Kasumi-1 (cell line): ENCODE results near the gene PGM5.
"Not testable (repeated sequence)": the region's sequence is repeated elsewhere in the genome, so short reads cannot be mapped to it uniquely, and the experiment has no call there.

ENCODE experiments used
- DNase-seq, 2 experiments: peaks; one replicate each; lab custom pipeline; 2025; lab: John Stamatoyannopoulos, UW

The PGM5 gene

GRCh38 chr9:68356380-68357118 lies at the start of gene PGM5:
Gene PGM5, plus strand, starts transcription at chr9:68356611. Its CDS starts 517 bp downstream, at chr9:68357128.
- DNase-seq = not testable (repeated sequence)

GRCh38 chr9:68307127-68307526 lies 49.3 kb upstream of the PGM5 start:
- DNase-seq = not testable (repeated sequence)

GRCh38 chr9:68307654-68308053 lies 48.8 kb upstream of the PGM5 start:
- DNase-seq = not testable (repeated sequence)

DNA sequence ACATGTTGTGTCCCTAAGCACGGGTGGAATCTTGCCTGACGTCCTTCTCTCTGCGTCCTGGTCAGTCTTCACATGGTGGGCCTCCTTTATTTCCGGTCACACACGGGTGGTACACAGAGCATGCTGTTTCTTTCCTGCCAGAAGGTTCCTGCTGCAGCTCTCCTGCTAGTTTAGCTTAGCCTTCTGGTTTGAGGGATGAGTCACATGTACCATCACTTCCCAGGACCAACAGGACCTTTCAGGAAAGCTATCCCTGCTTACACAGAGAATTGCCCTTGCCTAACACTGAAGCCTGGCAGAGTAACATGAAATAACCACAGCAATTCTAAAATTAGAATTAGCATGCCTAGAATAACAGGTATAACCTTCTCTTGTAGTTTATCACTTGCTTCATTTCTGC lies 45.2 kb upstream of the PGM5 start:
- DNase-seq = not testable (repeated sequence)

GRCh38 chr9:68318209-68318608 lies 38.2 kb upstream of the PGM5 start:
- not testable (repeated sequence) for DNase-seq

DNA sequence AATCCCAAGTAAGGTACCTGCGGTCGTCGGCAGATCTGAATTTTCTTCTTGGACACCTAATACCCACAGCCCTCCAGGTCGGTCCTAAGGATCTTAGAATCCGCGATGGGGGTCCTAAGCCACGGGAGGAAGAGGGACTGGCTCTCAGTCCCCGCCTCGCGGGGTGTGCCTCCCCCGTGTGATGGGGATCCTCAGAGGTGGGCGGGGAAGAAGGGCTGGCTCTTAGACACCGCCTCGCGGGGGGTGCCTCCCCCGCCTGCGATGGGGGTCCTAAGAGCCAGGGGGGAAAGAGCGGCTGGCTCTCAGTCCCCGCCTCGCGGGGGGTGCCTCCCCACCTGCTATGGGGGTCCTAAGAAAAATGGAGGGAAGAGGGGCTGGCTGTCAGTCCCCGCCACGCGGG lies 32.7 kb upstream of the PGM5 start:
- DNase-seq = not testable (repeated sequence)

DNA sequence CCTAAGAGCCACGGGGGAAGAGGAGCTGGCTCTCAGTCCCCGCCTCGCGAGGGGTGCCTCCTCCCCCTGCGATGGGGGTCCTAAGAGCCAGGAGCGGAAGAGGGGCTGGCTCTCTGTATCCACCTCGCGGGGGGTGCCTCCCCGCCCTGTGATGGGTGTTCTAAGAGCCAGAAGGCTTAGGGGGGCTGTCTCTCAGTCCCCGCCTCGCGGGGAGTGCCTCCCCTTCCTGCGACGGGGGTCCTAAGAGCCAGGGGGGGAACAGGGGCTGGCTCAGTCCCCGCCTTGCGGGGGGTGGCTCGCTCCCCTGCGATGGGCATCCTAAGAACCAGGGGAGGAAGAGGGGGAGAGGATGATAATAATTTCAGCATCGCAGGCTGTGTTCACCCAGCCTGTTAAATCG lies 31.9 kb upstream of the PGM5 start:
- not testable (repeated sequence) for DNase-seq

- DNase-seq = not testable (repeated sequence)
These were observed 27.3 kb upstream of the PGM5 start for GRCh38 chr9:68329106-68329505.

GRCh38 chr9:68330531-68331173 lies 25.8 kb upstream of the PGM5 start:
- not testable (repeated sequence) for DNase-seq

GRCh38 chr9:68332122-68332521 lies 24.3 kb upstream of the PGM5 start:
- not testable (repeated sequence) for DNase-seq

DNA sequence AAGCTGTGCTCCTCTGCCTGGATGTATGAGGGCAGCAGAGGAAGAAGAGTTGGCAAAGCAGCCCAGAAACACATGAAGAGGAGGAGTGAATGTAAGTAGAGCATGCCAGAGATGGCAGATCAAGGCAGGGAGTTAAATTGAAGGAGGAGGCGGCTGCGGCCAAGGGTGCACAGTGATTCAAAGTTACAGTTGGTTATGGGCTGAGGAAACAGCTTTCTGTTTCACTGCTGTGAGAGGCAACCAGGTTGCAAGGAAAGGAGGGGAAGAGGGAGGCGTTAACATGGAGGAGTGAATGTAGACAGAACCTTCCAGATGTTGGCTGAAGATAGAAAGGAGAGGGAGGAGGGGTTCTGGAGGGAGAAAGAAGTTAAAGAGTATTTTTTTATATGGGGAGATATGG lies 20.5 kb upstream of the PGM5 start:
- not testable (repeated sequence) for DNase-seq

DNA sequence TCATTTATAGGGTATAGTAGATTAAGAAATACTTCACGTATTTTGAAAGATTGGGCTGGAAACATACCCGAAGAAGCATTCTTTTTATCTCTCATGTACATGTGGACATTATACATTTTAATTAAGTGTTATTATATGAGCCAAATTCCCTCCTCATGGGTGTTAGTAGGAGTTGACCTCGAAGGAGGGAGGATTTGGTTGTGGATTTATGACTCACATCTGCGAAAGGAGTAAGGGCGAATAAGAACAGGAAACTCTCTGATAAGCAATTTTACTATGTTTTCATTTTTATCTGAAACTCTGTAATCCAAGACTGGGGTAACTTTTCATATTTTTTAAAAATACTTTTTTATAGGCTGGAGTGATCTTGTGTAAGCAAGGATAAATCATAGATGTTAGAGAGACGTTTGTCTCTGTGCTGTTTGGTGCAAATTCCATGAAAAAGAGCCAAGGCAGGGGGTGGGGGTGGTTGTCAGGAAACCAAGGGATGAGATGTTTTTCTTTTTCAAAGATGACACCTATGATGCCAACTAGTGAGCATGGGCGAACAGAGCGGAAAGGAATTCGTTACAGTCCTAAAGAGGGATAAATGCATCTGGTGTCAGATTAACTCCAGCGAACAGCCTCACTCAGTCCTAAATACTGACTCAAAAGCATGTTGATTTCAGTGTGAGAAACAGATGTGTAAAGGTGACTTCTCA lies 19.6 kb upstream of the PGM5 start:
- DNase-seq = not testable (repeated sequence)

- DNase-seq = not testable (repeated sequence)
These were observed 18.4 kb upstream of the PGM5 start for GRCh38 chr9:68338000-68338399.

DNA sequence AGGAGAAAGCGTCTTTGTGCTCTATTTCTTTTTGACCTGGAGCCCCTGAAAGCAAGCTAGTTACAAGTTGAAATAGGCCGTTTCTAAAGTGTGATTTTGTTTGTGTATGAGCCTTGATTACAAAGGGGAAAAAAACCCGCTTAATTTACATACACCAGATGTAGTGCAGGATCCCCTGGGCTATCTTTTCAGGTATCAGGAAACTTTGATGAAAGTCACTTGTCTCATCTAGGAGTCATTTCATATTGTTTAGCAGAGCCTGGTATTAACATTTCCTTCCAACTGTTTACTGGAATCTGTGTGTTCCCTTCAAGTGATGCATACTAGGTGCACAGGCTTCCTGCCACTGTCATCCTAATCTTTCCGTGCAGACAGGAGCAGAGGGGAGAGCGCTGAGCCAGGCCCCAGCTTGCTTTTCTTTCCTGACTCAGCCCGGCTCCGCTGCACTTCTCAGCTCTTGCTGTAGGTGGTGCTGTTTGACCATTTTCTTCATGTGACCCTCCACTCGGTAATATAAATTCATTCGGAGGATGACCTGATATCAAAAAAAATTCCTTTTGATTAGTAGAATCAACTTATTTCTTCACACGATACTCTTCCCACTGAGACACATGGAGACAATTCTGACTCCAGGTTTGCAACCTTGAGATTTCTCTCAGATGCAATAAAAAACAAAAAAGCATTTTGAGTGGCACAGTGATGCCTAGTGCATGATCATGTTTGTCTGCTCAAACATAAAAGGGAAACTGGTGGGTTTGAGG lies 14.0 kb upstream of the PGM5 start:
- not testable (repeated sequence) for DNase-seq

- DNase-seq = not testable (repeated sequence)
These were observed 13.2 kb upstream of the PGM5 start for GRCh38 chr9:68343242-68343641.

- not testable (repeated sequence) for DNase-seq
These were observed 12.4 kb upstream of the PGM5 start for GRCh38 chr9:68343992-68344391.

- DNase-seq = not testable (repeated sequence)
These were observed 4.7 kb upstream of the PGM5 start for GRCh38 chr9:68351689-68352088.

DNA sequence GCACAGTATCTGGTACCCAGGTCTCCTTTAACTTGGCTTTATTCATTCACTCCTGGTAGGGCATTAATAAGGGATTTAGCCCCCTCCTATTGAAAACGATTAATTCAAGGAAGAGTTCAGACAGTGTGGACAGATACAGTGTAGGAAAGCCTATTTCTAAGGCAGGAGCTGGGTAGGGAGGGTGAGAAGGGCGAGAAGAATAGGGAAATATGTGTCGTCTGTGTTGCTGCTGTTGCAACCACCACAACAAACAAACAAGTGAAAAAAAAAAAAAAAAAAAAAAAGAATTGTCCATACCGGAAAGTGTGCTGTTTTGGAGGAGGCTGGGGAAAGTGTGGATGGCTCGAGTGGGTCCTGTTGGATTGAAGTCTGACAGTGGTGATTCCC lies 425 bp upstream of the PGM5 start:
- not testable (repeated sequence) for DNase-seq

- not testable (repeated sequence) for DNase-seq
These were observed 806 bp downstream of the PGM5 start for GRCh38 chr9:68357119-68357714.

DNA sequence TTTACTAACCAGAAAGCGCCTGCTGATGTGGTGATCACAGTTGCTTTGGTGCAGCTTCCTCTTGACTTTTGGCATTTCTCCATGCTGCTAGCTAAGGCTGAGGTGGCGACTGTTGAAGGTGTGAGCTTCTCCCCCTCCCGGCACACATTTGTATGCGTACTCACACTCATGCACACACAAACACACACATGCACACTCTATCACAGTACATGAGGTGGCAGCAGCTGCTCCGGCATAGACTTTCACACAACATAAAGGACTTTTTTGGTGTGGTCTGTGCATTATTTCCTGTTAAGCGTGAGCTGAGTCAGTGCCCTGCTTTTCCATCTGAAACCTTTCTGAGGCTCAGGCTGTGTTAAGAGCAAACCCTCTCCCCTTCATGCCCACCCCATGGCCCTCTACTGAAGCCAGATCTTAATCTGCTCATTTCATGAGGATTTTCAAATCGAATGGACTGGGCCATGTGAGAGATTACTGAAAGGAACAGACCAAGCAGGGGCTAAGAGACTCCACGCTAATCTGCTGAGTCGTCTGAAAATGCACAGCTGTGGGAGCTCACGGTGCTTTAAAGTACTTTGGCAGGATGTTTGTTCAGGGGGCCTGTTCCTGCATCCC lies 10.6 kb downstream of the PGM5 start:
- DNase-seq = not testable (repeated sequence)

GRCh38 chr9:68375789-68376188 lies 19.4 kb downstream of the PGM5 start:
- not testable (repeated sequence) for DNase-seq
